Panc1 (cell line): Measurements from ENCODE around the gene KPNA5. TPM values are rescaled to one million over a fixed set of nuclear protein-coding genes. Genes with fewer than 3 reads are reported as not detected.

Source experiments
- ATAC-seq: fragments of 200-7000 bp; cut with Tn5 transposase; 2 replicates; pipeline ENCODE4 v1.9.1; 2020; ENCODE audit warnings: mild to moderate bottlenecking, moderate library complexity
- BruUV-seq: library from RNA; stranded (reverse); fragments of 400-500 nt; replicated peaks from 2 replicates; lab custom pipeline; 2021; lab: Mats Ljungman, UMichigan
- CTCF ChIA-PET: fragments of 300-600 bp; sonication (Branson Sonifier 250); formaldehyde crosslinking; loops from one replicate; lab custom pipeline; 2022; ENCODE audit warnings: antibody characterized with exemption; lab: Charles Lee
- POLR2A ChIA-PET: fragments of 300-600 bp; sonication (Branson Sonifier 250); formaldehyde crosslinking; loops from one replicate; lab custom pipeline; 2022; ENCODE audit warnings: antibody characterized with exemption; lab: Charles Lee
- DNase-seq: peaks from one replicate; pipeline ENCODE4 v3.0.0-alpha.2; 2010; ENCODE audit warnings: low read depth, low spot score
- H3K27ac ChIP-seq: 2 replicates; pipeline ENCODE4 v1.5.1; 2011; ENCODE audit warnings: mild to moderate bottlenecking, low read length, inconsistent platforms
- H3K27me3 ChIP-seq: fragments of 200-500 bp; sonication (Bioruptor generic); 2 replicates; pipeline ENCODE4 v1.6.0; 2014; ENCODE audit warnings: low read length, inconsistent platforms; ENCODE audit not compliant: control insufficient read depth, insufficient read depth
- H3K36me3 ChIP-seq: fragments of 200-500 bp; sonication (Bioruptor generic); 2 replicates; pipeline ENCODE4 v1.5.1; 2014; ENCODE audit warnings: inconsistent platforms, mild to moderate bottlenecking, low read length, moderate library complexity; ENCODE audit not compliant: control insufficient read depth, insufficient read depth
- H3K4me1 ChIP-seq: 2 replicates; pipeline ENCODE4 v1.5.1; 2011; ENCODE audit warnings: inconsistent platforms, mild to moderate bottlenecking, low read length, moderate library complexity; ENCODE audit not compliant: control insufficient read depth, insufficient read depth
- H3K4me3 ChIP-seq, 2 experiments: 2 replicates each; pipeline ENCODE4 v1.5.1; 2011 to 2012; ENCODE audit warnings: low read depth in 2 of 2, low read length in 2 of 2, mild to moderate bottlenecking in 2 of 2, inconsistent platforms in 1 of 2, moderate library complexity in 1 of 2
- H3K9me3 ChIP-seq: fragments of 200-500 bp; sonication (Bioruptor generic); 2 replicates; pipeline ENCODE4 v1.5.1; 2014; ENCODE audit warnings: low read depth, mild to moderate bottlenecking, inconsistent platforms, low read length, moderate library complexity; ENCODE audit not compliant: control insufficient read depth, insufficient read depth
- POLR2AphosphoS5 ChIP-seq: IDR thresholded peaks from 2 replicates; pipeline ENCODE4 v1.6.1; 2012; ENCODE audit warnings: mild to moderate bottlenecking, low read depth, low read length, moderate library complexity
- SIN3A ChIP-seq: IDR thresholded peaks from 2 replicates; pipeline ENCODE4 v1.6.1; 2012; ENCODE audit warnings: low read depth, mild to moderate bottlenecking, low read length, moderate library complexity, borderline replicate concordance; ENCODE audit not compliant: insufficient read depth
- TCF7L2 ChIP-seq: IDR thresholded peaks from 2 replicates; pipeline ENCODE4 v1.6.1; 2011; ENCODE audit warnings: mild to moderate bottlenecking, low read depth, low read length, inconsistent platforms
- in situ Hi-C: cut with HindIII; loops from 2 replicates; pipeline ENCODE4 v1.10.0; 2016; ENCODE audit warnings: low sequenced_read_pairs, low pct_unique_long_range_greater_than_20kb
- intact Hi-C: fragments of 100-400 bp; cut with micrococcal nuclease; formaldehyde crosslinking; loops from one replicate; pipeline ENCODE4 v1.10.0; 2022; ENCODE audit not compliant: unreplicated experiment
- total RNA-seq: library from RNA; stranded (reverse); gene quantifications from one replicate; pipeline ENCODE4 v1.2.1, GENCODE V29; 2021; ENCODE audit not compliant: unreplicated experiment
- TF ChIP-seq, protein P1 (sequence below): fragments of 450-650 bp; IDR thresholded peaks from 2 replicates; pipeline ENCODE4 v1.5.1; 2017; ENCODE audit warnings: mild to moderate bottlenecking
- TF ChIP-seq, protein P2 (sequence below), 2 experiments: IDR thresholded peaks; 2 replicates each; pipeline ENCODE4 v1.6.1; 2011 to 2012; ENCODE audit warnings: low read depth in 2 of 2, control low read depth in 1 of 2, low read length in 1 of 2, mild to moderate bottlenecking in 1 of 2, moderate library complexity in 1 of 2; ENCODE audit not compliant: insufficient read depth in 1 of 2

The KPNA5 gene
- total RNA-seq, 1 experiment from 2014 or later: 16.2 TPM

DNA sequence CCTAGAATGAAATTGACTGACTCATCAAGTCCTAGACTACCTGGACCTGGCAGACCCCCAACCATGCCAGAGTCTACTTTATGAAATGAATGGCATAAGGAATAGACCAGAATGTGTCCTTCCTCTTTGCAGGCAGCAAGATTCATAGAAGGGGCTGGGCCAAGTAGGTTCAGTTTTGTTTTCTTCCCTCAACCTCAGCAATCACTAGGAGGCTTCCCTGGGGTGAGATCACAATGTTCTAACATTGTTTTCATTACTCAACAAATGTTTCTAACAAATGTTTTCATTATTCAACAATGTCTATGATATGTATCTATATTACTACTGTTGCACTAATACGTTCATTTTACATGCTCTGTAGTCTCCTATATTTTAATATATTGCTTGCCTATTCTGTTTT, 92.9 kb downstream of the KPNA5 start:
- POLR2A ChIA-PET: no interaction called here
- H3K27me3 ChIP-seq: no peaks in the 10 kb centered on the region; the same call in 1 of the 2 replicates
- no peak overlapping the region for H3K27ac ChIP-seq
- intact Hi-C loops: no loop called here
- no TSS peak for BruUV-seq
- no peak for ATAC-seq
- H3K9me3 ChIP-seq: no peaks in the 10 kb centered on the region
- H3K36me3 ChIP-seq: no peaks in the 10 kb centered on the region
- H3K4me1 ChIP-seq: no peaks in the 10 kb centered on the region
- no peak for DNase-seq
- TF ChIP-seq, protein P1, sequence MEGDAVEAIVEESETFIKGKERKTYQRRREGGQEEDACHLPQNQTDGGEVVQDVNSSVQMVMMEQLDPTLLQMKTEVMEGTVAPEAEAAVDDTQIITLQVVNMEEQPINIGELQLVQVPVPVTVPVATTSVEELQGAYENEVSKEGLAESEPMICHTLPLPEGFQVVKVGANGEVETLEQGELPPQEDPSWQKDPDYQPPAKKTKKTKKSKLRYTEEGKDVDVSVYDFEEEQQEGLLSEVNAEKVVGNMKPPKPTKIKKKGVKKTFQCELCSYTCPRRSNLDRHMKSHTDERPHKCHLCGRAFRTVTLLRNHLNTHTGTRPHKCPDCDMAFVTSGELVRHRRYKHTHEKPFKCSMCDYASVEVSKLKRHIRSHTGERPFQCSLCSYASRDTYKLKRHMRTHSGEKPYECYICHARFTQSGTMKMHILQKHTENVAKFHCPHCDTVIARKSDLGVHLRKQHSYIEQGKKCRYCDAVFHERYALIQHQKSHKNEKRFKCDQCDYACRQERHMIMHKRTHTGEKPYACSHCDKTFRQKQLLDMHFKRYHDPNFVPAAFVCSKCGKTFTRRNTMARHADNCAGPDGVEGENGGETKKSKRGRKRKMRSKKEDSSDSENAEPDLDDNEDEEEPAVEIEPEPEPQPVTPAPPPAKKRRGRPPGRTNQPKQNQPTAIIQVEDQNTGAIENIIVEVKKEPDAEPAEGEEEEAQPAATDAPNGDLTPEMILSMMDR: no peak
- TF ChIP-seq SIN3A (no peak), POLR2AphosphoS5 (no peak)
- in situ Hi-C loops: no loop called here
- CTCF ChIA-PET: no interaction called here
- H3K4me3 ChIP-seq: no peak overlapping the region

DNA sequence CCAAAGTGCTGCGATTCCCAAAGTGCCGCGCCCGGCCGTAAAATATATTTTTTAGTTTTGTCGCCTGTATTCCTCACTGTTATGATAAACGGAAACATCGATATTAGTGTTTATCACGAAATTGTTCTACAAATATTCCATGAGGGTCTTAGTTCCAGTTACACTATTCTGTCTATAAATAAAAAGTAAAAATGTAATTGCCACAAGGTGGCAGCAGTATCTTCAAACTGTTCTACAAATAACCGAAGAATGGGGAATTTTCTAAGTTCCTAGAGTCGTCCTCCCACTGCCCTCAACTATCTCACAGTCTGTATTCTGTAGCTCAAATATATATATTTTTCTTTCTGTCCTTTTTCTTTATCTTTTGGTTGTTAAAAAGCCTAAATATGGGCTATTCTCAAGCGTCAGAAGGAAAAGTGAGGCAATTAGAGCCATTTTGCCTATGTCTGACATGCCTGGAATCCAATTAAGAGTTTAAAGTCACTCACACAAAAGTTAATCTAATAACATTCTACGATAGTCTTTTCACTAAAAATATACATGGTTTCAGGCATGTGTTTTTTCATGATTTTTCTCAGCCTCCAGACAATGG, 98.7 kb downstream of the KPNA5 start:
- Histone ChIP-seq H3K36me3 (no peaks in the 10 kb centered on the region), H3K27me3 (peaks cover 10% of the 10 kb centered on the region; the same call in 1 of the 2 replicates), H3K27ac (no peak overlapping the region), H3K4me3 (no peak overlapping the region), H3K4me1 (no peaks in the 10 kb centered on the region), H3K9me3 (no peaks in the 10 kb centered on the region)
- in situ Hi-C loops (no loop called here), intact Hi-C loops (loop anchor here (1.0 to 5.0 kb wide), 2 partner anchors 68 to 188 kb away; no protein-coding TSS in a partner anchor)
- ChIA-PET CTCF (interaction anchor here (0.7 kb wide), 1 partner anchor 187 kb away, joined by 6 read pairs; no protein-coding TSS in a partner anchor), POLR2A (no interaction called here)
- no TSS peak for BruUV-seq
- TF ChIP-seq POLR2AphosphoS5: no peak
- TF ChIP-seq, protein P1: peak; percentile 77
- no peak for TF ChIP-seq TCF7L2
- TF ChIP-seq SIN3A: no peak
- DNase-seq (peak; percentile 10), ATAC-seq (peak; percentile 84)

DNA sequence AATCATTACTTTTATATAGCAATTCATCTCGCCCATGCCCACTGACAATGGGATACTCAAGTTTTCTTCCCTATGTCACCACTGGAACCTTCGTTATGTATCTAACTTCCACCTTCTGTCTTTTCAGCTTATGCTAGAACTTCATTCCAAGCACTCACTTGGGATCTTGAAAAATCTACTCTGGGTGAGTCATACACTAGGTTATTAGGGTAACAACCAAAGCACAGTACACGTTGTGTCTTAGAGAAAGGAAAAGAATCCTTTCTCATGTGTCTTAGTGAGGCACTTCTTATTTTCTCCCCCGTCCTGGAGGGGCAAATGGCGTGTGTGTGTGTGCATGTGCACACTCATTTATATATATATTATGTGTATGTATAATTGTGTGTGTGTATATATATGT, 102.8 kb downstream of the KPNA5 start:
- Histone ChIP-seq H3K4me1 (no peaks in the 10 kb centered on the region), H3K36me3 (no peaks in the 10 kb centered on the region), H3K4me3 (no peak overlapping the region), H3K9me3 (no peaks in the 10 kb centered on the region), H3K27me3 (peaks cover 11% of the 10 kb centered on the region; the same call in 1 of the 2 replicates), H3K27ac (no peak overlapping the region)
- BruUV-seq: no TSS peak
- DNase-seq (no peak), ATAC-seq (no peak)
- POLR2A ChIA-PET: no interaction called here
- CTCF ChIA-PET: no interaction called here
- TF ChIP-seq TCF7L2 (no peak), POLR2AphosphoS5 (no peak), SIN3A (no peak)
- TF ChIP-seq, protein P2, sequence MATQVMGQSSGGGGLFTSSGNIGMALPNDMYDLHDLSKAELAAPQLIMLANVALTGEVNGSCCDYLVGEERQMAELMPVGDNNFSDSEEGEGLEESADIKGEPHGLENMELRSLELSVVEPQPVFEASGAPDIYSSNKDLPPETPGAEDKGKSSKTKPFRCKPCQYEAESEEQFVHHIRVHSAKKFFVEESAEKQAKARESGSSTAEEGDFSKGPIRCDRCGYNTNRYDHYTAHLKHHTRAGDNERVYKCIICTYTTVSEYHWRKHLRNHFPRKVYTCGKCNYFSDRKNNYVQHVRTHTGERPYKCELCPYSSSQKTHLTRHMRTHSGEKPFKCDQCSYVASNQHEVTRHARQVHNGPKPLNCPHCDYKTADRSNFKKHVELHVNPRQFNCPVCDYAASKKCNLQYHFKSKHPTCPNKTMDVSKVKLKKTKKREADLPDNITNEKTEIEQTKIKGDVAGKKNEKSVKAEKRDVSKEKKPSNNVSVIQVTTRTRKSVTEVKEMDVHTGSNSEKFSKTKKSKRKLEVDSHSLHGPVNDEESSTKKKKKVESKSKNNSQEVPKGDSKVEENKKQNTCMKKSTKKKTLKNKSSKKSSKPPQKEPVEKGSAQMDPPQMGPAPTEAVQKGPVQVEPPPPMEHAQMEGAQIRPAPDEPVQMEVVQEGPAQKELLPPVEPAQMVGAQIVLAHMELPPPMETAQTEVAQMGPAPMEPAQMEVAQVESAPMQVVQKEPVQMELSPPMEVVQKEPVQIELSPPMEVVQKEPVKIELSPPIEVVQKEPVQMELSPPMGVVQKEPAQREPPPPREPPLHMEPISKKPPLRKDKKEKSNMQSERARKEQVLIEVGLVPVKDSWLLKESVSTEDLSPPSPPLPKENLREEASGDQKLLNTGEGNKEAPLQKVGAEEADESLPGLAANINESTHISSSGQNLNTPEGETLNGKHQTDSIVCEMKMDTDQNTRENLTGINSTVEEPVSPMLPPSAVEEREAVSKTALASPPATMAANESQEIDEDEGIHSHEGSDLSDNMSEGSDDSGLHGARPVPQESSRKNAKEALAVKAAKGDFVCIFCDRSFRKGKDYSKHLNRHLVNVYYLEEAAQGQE (IDR thresholded peaks at IDR 0.05; ENCODE audit: insufficient read depth in 1 of 2, low read depth in 2 of 2, low read length in 1 of 2): no peak
- TF ChIP-seq, protein P1: no peak
- intact Hi-C loops (loop anchor here (5.0 kb wide), 1 partner anchor 183 kb away; no protein-coding TSS in a partner anchor), in situ Hi-C loops (no loop called here)
